GM18868 (cell line): Measurements from ENCODE around the gene DLK2.
"Not testable (repeated sequence)": the region's sequence is repeated elsewhere in the genome, so short reads cannot be mapped to it uniquely, and the experiment has no call there.

ENCODE experiments used
- ATAC-seq: cut with Tn5 transposase; IDR thresholded peaks from one replicate; pipeline ENCODE4 v1.9.1; 2021; ENCODE audit warnings: mild to moderate bottlenecking, moderate library complexity; ENCODE audit not compliant: unreplicated experiment

The DLK2 gene

DNA sequence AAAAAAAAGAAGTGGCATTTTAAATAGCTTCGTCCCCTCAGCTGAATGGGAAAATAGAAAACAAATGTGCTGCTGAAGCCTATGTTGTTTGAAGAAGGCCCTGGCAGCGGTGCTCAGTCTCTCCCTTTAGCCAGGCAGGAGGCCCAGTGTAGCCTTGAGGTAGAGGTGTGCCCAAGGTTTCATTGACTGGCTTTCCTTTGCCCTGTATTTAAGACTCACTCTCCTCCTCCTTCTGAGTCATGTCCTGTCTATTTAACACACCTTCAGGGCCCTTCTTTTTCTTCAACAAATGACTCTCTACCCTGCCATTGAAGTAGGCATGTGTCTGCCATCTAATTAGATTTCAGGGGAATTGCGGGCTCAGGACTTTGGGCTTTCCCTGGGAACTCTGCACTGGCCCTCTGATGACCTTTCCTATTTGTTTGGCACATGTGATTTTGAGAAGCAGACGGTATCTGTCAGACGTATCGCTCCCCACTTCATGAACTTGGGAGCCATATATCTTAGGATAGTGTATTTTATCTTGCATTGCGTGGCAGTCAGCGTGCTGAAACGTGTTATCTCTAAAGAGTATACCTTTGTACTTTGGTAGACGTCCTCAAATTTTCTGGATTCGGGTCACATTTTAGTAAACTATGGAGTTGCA, 26.4 kb upstream of the DLK2 start:
- ATAC-seq, result no peak

DNA sequence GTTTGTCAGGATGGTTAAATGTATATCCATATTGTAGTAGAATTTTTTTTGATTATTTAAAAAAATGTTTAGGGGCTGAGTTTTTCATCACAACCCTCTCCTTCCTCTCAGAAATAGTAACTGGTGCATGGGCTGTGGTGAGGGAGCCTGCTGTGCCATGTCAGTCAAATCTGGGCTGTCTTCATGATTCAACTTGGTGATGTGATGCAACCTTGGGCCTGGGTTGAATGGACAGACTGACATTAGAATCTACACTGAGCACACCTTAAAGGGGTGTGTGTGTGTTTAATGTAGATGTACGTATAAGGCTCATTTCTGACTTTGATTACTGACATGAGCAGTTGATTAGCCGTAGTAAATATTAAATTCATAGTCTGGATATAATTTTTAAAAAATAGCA, 25.7 kb upstream of the DLK2 start:
- no peak for ATAC-seq

DNA sequence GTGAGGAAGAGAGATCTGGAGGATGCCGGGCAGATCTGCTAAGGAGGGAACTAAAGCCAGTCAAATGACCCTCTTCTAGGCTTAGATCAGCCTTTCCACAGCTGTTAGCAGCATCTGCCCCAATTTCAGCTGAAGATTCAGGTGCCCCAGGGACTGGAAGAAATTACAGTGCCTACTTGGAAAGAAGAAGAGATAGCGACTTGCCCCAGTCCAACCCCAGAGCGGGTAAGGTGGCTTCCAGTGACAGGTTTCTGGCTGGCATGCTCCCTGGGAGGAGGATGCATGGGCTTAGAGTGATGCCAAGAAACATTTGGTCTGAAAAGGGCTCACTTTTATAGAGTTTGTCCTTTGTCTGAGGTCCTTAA, 22.6 kb upstream of the DLK2 start:
- ATAC-seq, result no peak

DNA sequence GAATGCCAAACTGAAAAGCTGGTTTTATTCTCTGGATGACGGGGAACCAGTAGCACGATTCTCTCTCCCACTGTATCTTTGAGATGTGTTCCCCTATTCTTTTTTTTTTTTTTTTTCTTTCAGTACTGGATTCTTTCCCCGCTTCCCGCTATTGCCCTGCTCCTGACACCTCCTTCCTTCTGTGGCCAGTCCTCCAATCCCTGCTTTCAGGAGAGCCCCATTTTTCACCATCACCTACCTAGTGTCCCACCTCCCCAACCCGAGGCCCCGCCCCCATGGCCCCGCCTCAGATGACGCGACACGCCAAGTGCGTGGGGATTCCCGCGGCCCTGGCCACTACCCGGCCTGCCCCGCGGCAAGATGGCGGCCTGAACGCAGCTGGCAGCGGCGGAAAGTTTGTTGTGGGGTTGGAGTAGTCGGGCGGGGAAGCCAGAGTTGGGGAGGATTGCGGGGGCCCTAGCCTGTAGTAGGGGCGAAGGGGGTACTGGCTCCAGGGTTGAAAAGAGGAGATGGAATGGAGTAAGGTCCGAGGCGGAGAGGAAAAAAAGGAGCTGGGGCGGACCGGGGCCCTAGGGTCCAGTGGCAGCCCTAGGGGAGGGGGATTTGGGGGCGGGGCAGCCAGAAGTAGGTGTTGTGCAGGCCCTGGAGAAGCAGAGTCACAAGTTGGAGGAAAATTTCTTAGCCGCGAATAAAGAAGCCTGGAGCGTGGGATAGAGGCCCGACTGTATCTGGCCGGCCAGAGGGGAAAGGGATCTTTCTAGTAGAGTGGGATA, 22.1 kb upstream of the DLK2 start, which contains the start of gene TJAP1:
TJAP1 (plus strand) TSS at position 336 of the 773 bp plus-strand sequence. CDS start 21,432 bp downstream, outside the sequence.
- peak; percentile 99 for ATAC-seq

DNA sequence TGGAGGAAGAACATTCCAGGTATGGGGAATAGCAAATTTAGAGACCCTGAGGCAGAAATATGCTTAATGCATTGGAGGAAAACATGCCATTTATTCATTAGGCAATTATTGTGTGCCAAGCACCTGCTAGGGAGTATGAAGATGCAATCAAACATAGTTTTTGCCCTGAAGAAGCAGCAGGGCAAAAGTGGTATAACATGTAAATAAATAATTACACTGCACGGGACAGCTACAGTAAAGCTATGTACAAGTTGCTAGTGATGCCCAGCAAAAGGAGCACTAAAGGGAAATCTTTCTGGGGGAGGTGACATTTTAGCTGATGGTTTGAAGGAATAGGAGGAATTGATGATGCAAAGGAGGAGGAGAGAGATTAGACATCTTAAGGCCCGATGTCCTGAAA, 21.4 kb upstream of the DLK2 start:
- no peak for ATAC-seq

DNA sequence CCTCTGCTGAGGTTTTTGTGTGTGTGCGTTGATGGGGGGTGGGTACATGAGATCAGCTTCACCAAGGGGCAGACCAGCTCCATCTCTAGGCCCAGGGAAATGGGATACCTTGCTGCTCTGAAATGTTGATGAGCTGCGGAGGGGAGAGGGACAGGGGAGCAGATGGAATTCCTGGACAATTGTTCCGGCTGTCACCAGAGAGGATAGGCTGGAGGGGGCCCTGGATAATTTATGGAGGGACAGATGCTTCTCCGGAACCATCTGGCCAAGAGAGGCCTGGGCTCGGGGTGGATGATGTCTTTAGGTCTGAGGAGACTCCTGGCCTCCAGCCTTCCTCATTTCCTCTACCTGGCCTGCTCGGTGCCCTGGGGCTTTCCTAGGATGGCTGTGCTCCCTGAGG, 20.2 kb upstream of the DLK2 start:
- ATAC-seq, result no peak

DNA sequence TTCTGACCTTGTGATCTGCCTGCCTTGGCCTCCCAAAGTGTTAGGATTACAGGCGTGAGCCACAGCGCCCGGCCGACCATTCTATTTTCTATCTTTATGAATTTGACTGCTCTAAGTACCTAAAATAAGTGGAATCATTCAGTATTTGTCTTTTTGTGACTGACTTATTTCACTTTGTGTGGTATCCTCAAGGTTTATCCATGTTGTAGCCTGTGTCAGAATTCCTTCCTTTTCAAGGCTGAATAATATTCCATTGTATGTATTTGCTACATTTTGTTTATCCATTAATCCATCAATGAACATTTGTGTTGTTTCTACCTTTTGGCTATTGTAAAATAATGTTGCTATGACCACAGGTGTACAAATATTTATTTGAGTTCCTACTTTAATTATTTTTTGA, 17.2 kb upstream of the DLK2 start:
- ATAC-seq, result no peak

DNA sequence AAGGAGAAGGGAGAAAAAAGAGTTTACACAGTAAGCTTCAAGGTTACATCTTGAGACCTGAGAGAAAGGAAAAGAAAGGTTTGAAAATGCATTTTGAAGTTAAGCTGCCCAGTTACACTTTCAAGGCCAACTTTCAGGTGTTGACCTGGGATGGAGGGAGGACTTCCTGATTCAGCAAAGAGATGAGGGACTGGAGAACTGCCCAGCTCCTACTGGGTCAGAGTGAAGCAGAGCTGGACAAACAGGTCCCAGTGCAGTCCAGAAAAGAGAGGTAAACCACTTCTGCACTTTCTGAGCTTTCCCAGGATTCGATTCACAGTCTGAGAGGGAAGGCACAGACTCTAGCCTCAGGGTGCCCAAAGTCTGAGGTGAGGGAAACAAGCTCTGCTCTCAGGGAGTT, 16.1 kb upstream of the DLK2 start:
- no peak for ATAC-seq

DNA sequence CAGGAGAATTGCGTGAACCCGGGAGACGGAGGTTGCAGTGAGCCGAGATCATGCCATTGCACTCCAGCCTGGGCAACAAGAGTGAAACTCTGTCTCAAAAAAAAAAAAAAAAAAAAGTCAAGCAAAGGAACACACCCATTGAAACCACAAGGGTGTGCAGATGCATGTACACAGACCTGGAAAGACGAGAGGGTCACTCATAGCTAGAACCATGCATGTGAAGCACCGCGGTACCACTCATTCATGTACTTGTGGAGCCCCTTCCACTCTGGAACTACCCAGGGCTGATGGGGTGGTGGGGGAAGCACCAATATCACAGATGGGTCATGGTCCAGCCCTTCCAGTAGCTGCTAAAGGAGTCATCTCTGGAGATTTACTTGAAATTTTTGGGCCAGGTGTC, 14.6 kb upstream of the DLK2 start:
- no peak for ATAC-seq

DNA sequence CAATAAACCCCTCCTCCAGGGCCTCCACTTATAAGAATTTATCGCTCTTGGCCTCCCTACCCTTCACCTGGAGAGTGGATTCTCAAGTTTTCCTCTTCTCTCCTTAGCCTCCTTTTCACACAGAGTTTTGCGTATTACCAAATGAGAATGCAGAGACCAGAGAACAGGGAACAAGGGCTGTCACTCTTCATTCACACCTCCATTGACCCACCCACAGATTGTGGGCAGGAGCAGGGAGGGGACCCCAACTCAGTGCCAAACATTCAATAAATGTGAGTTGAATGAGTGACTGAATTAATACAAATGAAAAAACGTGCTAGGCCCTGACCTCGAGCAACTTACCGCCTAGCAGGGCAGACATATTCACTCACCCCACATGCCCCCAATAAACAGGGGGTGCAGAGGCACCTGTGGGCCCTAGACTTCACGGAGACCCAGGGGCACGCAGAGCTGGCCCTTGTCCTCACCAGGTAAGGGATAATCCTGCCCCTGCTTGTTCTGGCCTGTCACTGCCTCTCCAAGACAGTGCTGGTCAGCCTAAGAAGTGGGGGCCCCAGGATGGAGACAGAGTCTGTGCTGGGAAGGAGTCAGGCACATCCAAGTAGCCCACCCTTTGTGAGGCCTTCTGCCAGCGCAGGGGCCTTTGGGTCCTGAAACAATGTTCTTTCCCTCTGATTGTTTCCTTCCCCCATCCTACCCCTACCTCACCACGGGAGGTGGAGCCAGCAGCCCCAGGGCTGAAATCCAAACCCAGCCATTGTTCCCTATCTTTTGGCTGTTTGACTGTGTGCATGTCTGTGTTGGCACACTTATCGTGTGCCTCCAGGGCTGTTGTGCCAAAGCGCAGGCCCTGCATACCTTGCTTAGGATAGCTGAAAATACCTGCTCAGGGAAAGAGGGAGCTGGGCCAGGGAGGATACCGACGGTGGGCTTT, 13.7 kb upstream of the DLK2 start:
- ATAC-seq, result no peak

DNA sequence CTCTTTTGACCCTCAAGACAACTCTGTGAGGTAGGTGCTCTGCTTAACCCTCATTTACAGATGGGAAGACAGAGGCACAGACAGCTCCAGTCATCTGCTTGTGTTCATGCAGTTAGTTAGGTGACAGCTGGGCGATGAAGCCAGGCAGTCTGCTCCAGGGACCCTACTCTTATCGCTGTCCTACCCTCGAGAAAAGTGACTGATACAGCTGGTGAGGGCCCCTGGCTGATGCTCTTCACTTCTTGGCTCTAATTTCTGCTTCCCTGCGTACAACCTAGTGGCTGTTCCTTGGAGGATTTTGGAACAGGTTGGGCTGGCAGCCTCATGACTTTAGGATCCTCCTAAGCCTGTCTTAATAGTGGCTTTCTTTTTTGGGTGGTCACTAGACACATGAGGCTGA, 12.9 kb upstream of the DLK2 start:
- no peak for ATAC-seq

DNA sequence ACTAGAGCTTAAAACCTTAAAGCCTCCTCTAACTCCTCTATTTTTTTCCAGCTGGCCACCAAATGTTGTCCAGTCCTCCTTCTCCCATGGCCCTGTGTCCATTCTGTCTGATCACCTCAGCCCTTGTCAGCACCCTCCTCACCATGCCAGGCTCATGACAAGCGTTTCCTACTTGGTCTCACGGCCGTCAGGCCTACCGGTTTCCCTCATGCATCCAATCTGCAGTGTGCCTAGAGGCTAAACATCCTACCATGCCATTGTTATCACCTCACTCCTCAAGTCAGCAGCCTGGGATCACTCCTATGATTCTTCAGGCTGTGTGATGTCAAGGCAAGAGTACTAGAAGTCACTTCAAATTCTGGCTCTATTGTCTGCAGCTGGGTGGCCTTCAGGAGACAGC, 12.4 kb upstream of the DLK2 start:
- no peak for ATAC-seq

DNA sequence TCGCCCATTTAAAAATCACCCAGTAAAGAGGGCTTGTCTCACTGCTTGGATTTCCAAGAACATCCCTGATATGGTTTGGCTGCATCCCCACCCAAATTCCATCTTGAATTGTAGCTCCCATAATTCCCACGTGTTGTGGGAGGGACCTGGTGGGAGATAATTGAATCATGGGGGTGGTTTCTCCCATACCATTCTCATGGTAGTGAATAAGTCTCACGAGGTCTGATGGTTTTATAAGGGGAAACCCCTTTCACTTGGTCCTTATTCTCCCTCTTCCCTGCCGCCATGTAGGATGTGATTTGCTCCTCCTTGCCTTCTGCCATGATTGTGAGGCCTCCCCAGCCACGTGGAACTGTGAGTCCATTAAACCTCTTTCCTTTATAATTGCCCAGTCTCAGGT, 11.9 kb upstream of the DLK2 start:
- ATAC-seq, result not testable (repeated sequence)

DNA sequence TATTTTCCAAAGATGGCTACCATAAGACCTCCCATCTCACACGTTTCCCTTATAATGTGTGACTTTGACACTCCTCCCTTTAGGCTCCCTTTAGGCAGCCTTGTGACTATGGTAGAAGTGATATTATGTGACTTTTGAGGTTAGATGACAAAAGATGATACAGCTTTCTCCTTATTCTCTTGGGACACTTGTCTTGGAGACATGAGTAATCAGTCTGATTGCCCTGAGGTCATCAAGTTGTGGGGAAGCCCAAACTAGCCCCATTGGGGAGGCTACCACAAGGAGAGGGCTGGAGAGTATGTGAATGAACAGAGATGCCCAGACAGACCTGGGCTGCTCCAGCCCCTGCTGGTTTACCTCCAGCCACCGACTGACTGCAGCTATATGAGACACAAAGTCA, 10.6 kb upstream of the DLK2 start:
- ATAC-seq, result no peak

DNA sequence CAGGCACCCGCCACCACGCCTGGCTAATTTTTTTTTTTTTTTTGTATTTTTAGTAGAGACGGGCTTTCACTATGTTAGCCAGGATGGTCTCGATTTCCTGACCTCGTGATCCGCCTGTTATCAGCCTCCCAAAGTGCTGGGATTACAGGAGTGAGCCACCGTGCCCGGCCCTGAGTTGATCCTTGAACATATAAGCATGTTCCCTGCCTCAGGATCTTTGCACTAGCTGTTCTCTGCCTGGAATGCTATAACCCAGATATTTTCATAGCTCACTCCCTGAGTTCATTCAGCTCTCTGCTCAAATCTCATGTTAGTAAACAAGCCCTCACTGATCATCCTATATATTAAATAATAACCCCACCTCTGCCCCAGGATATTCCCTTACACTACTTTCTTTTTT, 9.0 kb upstream of the DLK2 start:
- ATAC-seq, result no peak

DNA sequence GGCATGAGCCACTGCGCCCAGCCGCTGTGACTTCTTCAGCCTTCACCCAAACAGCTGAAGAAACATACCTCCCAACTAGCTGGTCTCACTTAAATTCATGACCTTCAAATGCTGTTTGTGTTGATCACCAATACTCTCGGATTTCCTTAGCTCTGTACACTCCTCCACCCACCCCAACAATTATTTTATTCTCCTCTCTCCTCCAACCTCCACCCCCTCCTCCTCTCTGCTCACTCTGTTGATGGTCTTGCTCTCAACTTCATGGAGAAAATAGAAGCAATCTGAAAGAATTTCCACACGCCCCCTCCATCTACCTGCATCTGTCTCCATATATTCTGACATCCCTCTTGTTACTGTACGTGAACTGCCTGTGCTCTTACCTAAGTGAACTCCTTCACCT, 6.6 kb upstream of the DLK2 start:
- ATAC-seq, result no peak

DNA sequence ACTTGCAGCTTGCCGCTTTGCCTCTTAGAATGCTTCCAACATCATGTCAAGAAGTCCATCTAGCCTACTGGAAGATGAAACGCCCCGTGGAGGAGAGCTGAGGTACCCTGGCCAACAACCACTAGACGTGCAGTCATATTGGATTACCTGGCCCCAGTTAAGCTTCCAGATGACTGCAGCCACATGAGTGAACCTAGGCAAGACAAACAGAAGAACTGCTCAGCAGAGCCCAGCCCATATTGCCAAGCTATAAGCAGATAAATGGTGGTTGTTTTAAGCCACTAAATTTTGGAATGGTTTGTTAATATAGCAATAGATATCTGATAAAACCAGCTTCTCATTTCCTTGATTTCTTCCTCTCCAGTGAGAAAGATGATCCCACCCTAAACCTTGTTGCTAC, 4.7 kb upstream of the DLK2 start:
- ATAC-seq, result no peak

DNA sequence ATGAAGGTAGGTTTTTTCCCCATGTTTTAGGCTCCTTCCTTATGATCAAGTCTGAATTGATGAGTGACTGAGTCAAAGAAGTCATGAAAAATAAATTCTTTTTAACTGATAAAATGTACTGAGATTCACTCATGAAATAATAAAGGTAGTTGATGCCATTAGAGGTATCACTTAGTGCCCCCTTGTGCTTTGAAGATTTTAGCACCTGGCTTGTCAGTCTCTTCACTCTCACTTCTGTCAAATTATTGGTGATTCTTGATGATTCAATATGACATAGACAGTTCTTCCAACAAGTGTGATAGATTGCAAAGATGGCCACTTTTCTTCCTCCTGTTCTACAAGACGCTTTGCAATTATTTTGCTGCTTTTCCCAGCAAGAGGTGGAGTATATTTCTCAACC, 4.2 kb upstream of the DLK2 start:
- ATAC-seq, result no peak

DNA sequence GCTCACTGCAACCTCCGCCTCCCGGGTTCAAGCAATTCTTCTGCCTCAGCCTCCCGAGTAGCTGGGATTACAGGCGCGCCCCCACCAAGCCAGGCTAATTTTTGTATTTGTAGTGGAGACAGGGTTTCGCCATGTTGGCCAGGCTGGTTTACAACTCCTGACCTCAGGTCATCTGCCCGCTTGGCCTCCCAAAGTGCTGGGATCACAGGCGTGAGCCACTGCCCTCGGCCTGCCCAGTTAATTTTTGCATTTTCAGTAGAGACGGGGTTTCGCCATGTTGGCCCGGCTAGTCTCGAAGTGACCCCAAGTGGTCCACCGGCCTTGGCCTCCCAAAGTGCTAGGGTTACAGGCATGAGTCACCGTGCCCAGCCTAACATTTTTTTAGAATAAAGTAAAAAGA, 2.8 kb upstream of the DLK2 start:
- not testable (repeated sequence) for ATAC-seq

DNA sequence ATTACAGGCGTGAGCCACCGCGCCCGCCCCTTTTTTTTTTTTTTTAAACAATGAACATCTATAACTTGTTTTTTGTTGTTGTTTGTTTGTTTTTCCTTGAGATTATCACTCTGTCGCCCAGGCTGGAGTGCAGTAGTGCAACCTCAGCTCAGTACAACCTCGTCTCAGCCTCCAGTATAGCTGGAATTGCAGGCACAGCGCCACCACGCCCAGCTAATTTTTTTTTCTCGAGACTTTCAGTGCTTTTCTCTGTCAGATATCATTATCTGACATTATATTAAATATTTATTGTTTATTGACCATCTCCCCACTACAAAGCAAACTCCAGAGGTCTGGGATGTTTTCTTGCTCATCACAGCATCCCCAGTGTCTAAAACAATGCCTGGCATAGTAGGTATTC, 2.3 kb upstream of the DLK2 start:
- no peak for ATAC-seq

DNA sequence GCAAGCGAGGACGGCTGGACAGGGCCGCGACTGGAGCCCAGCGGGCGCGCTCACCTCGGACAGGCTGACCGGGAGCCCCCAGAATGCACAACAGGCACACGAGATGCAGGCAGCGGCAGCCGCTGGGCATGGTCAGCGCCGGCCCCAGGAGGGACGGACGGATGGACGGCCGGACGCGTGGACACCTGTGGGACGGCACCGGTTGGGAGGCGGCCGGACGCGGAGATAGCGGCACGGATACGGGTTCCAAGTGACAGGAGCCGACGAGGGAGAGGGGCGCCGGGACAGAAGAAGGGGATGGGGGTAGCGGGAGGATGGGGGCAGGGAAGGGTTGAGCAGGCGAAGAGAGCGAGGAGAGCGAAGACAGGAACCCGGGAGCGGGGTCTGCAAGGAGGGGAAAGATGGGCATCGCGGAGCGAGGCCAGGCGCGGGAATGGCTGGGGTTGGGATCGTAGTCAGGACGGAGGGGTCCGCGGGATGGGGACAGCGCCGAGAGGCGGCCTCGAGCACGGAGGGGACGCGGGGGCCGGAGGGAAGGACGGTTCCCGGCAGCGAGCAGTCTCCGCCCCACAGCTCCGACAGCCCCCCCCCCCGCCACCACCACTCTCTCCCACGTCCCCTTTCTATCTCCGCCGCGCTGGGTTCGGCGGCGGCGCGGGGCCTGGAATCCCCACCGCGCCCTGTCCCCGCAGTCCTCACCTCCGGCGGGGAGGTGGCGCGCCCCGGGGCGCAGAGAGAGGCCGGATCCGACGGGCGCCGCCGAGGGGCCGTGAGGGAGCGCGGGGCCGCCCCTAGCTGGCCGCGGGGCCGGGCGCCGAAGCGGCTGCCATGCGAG, 435 bp downstream of the DLK2 start:
- peak; percentile 18 for ATAC-seq
